NCI-H460 (cell line): Measurements from ENCODE around the gene PRSS21. TPM values are rescaled to one million over a fixed set of nuclear protein-coding genes. Genes with fewer than 3 reads are reported as not detected.

Source experiments
- DNase-seq: peaks from one replicate; pipeline ENCODE4 v3.0.0-alpha.2; 2016; ENCODE audit warnings: low read depth; ENCODE audit errors: extremely low read depth
- total RNA-seq: library from RNA; depleted of rRNA; stranded (reverse); fragments of >200 nt; shearing (Covaris generic); gene quantifications from 2 replicates; pipeline ENCODE4 v1.2.3, GENCODE V29; 2014

The PRSS21 gene
- total RNA-seq, 1 experiment from 2014 or later: not detected

DNA sequence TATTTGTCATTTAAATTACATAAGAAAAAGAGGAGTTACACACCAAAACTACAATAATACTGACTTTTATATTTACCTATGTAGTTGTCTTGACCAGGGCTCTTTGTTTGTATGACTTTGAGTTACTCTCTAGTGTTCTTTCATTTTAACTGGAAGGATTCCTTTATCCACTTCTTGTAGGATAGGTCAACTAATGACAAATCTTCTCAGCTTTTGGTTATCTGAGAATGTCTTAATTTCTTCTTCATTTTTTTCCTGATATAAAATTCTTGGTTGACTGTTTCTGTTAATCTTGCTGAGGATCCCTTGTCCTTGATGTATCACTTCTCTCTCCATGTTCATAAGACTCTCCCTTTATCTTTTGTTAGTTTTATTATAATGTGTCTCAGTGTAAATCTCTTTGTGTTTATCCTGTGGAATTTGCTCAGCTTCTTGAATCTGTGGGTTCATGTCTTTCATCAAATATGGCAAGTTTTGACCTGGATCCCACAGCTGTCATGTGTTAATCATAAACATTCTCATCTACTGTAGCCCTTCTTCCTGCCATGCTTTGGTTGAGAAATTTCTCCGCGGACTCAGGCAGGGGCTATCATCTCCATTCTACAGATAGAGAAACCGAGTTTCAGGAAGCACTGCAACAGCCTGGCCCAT, 13.4 kb upstream of the PRSS21 start:
- DNase-seq: no peak

DNA sequence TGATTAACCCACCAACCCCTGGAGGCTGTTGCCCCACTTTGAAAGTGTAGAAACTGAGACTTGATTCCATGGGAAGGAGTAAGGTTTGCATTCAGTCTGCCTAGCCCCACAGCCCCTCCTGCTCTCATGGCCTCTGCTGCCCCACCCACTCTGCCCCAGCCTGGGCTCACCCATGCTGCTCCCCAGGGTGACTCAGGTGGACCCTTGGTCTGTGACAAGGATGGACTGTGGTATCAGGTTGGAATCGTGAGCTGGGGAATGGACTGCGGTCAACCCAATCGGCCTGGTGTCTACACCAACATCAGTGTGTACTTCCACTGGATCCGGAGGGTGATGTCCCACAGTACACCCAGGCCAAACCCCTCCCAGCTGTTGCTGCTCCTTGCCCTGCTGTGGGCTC, 12.3 kb upstream of the PRSS21 start:
- no peak for DNase-seq

DNA sequence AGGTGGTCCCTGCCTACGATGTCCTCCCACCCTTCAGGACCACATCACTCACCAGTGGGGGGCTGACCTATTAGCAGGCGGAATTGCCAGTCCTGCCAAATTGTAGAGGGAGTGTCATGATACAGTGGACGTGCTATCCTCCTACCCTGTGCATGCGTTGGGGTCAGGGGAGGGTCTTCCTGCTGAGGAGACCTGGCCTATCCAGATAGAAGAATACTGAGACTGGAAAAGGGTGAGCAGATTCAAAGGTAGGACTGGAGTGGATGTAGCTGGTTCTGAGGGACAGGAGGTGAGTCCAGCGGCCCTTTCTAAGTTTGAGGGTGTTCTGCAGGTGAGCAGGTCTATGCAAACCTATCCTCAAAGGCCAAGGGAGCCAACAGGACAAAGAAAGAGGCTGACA, 10.8 kb upstream of the PRSS21 start:
- DNase-seq: no peak

DNA sequence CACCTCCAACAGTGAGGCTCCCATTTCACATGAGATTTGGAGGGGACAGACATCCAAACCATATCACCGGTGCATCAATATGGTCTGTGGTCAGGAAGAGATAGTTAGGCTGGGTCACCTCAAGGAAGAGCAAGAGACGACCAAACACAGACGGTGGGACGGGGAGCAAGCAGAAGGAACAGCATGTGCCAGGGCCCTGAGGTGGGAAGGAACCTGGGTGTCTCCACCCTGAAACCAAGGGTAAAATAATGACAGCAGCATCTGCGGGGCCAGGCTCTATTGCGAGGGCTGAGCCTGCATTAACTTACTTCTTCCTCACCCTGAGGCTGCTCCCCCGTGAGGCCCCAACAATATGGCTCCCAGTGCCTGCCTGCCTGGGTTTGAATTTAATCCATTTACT, 8.9 kb upstream of the PRSS21 start:
- DNase-seq: no peak

DNA sequence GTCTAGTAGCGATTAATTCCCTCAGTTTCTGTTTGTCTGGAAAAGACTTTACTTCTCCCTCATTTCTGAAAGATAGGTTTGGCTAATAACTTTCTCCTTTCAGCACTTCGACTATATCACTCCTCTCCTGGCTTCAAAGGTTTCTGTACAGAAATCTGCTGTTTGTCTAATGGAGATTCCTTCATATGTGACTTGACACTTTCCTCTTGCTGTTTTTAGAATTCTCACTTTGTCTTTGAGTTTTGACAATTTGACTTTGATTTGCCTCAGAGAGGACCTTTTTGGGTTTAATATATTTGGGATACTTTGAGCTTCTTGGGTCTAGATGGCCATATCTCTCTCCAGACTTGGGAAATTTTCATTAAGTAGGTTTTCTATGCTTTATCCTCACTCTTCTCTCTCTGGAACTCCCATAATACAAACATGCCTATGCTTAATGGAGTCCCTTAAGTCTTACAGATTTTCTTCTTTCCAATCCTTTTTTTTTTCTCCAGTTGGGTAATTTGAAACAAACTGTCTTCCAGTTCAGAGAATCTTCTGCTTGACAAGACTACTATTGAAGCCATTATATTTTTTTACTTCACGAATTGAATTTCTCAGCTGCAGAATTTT, 7.8 kb upstream of the PRSS21 start:
- no peak for DNase-seq

DNA sequence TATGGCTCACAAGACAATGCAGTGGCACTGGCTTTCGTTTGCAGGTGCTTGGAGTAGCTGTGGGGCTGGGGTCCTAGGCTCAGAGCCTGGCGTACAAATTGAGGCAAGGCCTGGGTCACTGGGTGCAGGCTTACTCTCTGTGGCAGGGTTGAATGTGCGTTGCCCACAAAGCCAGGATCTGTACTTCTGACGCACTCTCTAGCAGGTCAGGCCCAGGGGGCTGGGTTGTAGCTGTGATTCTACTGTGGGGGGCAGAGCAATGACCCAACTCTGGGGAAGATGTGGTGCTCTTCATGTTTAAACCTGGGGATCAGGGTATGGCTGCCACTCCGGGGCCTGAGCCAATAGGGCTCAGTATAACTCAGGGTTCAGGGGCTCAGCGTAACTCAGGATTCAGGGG, 6.4 kb upstream of the PRSS21 start:
- no peak for DNase-seq

DNA sequence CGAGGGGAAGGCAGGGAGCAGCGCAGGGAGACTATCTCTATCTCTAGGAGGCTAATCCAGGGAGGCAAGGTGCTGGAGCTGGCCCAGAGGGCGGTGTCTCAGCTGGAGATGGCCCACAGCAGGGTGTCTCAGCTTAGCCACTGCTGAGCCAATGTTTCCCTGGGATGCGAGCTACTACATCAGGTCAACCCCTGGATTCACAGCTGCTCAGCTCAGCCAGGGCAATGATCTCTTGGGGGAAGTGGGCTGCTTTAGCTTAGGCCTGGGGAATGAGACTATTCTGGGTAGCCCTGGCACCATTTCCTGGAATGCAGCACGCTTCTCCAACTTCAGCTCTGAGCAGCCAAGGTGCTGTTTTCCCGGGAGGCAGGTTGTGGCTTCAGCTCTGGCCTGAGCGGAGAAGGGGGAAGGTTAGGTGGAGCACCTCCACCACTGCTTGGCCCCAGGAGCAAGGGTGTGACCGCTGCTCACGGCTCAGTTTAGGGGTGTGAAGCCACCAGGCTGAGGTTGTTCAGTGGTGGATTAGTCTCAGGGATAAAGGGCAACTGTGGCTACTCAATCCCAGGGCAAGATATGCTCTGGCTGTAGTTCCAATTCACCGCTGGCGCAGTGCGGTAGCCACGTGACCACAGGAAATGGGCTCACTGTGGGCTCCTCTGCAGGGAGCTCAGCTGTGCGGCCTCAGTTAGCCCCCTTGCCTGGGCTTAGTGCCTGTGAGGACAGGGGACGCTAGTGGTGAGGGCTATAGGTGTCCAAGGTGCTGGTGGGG, 5.2 kb upstream of the PRSS21 start:
- DNase-seq: no peak

DNA sequence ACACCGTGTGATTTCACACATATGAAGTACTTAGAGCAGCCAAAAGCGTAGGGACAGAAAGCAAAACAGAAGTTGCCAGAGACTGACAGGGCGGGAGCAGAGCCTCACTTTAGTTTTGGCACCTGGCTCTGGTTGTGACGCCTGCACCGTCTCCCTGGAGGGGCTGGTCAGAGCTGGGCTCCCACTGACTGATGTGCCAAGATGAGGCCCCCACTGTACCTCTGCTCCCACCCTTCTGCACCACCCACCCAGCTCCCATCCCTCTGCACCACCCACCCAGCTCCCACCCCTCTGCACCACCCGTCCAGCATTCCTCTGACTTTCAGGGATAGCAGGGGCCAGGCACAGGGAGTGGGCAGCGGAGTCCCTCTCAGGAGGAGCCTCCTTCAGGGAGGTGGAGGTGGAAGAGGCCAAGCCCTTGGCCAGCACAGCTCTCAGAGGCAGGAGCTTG, 3.2 kb upstream of the PRSS21 start:
- DNase-seq: no peak

DNA sequence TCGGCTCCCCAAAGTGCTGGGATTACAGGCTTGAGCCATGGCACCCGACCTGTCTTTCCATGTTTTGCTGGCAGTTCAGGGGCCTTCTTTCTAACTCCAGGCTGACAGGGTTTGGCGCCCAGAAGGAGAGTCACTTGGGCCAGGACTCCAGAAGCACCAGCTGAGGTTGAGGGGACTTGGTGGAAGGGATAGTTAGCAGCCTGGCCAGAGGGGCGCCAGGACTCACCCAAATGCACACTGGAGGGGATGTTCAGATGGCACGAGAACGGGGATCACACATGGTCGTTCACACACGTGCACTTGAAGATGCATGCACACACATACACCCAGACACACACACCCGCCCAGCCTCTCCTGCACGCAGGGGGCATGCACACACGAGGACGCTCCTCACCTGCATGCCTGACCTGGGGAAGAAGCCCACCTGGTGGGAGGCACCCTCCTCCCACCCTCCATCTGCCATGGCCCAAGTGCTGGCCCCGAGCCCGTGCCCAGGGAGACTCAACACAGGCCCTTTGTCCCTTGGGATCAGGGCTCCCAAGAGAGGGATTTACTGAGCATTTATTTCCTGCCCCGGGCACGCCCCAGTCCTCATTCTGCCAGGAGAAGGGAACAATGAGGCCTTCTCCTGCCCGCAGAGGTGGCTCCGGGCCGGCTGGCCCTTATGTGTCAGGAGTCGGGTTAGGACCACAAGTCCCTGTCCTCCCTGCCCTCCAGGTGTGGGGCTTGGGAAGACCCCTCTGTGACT, 2.3 kb upstream of the PRSS21 start:
- DNase-seq: no peak

DNA sequence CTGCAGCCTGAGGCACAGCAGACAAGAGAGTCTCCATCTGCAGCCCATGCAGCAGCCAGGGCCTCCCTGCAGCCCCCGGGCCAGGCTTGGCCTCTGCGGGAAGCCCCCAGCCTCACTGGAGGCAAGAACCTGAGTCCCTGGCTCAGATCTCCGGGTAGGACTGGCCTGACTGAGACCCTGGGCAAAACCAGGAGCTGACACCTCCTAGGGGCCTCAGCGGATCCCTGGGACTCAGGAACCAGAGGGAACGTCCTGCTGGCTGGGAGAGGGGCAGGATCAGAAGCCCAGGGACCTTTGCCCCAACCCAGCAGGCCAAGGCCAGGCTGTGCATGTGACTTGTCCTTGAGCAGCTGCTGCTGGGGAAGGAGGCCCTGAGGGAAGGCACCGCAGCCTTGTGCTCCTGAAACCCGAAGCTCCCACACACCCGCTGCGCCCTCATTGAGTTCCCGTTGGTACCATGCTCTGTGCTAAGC, 1.7 kb upstream of the PRSS21 start:
- no peak for DNase-seq

DNA sequence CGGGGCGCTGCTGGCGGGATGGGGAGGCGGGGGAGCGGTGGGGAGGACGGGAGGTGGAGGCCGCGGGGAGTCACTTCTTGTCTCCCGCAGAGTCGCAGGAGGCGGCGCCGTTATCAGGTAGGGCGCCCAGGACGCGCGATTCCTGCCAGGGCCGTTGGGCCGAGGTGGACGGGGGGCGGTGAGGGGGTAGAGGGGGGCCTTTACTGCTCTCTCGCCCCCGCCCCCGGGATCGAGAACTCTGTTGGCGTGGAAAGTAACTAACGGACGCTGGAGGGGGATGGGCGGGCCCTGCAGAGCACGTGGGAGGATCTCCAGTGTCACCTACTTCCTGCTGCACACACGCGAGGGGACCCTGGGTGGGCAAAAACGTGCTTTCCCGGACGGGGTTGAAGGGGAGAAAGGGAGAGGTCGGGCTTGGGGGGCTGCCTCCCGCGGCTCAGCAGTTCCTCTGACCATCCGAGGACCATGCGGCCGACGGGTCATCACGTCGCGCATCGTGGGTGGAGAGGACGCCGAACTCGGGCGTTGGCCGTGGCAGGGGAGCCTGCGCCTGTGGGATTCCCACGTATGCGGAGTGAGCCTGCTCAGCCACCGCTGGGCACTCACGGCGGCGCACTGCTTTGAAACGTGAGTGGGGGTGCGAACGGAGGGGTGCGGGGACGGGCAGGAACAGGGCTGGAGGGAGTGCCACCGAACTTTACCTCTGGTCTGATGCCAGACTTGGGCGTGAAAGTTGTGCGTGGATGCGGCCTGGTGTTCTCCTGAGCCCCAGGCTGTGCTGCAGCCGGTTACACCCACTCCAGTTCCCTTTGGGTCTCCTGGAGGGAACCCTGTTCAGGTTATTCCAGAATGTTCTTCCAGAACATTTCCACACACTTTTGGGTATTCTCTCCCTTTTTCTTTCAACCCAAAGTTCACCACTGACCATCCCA, 569 bp downstream of the PRSS21 start:
- DNase-seq: no peak

DNA sequence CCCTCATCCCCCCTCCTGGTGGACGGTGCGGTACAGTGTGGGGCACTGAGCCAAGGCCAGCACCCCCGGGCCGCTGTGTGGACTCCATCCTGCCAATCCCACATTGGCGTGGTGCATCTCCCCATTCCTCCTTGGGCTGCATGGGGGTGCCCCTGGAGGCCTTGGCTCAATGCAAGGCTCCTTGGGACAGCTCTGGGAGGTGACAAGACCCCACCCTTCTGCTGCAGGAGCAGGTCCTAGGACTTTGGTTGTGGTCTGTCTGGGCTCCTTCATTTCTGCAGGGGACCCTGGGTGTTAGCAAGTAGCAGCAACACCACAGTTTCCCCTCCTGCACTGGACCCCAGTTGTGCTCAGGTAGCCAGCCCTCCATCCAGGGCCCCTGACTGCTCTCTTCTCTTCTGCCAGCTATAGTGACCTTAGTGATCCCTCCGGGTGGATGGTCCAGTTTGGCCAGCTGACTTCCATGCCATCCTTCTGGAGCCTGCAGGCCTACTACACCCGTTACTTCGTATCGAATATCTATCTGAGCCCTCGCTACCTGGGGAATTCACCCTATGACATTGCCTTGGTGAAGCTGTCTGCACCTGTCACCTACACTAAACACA, 1.3 kb downstream of the PRSS21 start:
- DNase-seq: no peak

DNA sequence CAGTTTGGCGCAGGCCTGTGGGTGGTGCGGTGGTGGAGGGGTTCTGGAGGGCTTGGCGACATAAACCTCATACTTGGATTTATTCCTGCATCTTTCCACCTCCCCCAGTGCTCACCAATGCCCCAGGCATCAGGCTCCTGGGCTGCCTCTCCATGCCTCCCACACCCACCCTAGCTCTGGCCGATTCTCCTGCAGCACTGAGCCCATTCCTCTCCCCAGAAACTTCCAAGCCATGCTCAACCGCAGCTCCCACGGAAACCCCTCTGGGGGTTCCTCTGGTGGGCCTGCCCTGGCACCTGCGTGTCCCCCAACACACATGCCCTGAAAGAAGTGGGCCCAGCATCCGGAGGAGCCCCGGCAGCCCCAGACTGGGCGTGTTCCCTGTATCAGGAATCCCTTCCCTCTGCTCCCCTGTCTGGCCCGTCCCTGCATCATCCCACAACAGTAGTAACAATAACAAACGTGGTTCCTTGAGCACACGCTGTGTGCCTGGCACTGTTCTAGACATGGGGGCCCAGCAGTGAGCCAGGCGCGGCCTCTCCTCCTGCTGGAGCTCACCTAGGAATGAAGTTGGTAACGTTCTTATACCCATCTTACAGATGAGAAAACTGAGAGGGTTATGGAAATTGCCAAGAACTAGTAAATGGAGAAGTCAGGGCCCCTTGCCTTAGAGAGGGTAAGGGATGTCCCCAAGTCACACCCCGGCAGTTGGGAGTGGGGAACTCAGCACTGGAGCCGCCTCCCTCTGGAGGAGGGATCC, 2.3 kb downstream of the PRSS21 start:
- no peak for DNase-seq

DNA sequence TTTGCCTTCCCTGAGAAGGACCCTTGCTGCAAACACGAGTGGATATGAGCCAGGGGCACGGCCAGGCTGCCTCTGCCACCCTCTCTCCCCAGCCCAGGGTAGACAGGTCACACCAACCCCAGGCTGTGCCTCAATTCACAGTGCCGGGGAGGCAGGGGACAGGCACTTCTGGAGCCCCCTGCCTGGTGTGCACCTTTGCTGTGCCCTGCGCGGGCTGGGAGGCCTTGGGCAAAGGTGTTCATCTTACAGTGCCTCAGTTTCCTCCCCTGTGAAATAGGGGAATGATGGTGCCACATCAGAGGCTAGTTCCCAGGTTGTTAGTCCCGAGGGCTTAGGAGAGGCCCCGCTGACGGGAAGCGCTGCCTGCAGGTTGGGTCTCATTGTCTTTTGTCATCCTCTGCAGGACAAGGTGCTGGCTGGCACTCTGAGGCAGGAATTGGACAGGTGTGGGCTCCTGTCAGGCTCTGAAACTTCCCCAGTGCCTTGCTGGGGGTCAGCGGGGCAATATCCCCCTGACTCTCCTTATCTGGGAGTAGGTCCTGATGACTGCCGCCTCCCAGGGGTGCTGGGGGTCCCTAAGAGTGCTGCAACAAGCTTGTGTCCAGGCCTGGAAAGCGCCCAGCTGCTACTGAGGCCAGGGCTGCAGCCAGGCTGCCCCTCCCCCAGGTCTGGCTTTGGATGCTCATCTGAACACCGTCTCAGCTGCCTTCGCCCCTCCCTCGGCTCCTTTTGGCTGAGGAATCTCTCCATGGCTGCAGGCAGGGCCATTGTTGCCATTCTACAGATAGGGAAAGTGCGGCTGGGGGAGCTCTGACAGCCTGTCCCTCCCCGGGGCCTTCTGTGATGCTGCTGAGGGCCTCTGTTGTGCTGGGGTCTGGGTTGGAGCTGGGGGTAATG, 3.1 kb downstream of the PRSS21 start:
- no peak for DNase-seq

DNA sequence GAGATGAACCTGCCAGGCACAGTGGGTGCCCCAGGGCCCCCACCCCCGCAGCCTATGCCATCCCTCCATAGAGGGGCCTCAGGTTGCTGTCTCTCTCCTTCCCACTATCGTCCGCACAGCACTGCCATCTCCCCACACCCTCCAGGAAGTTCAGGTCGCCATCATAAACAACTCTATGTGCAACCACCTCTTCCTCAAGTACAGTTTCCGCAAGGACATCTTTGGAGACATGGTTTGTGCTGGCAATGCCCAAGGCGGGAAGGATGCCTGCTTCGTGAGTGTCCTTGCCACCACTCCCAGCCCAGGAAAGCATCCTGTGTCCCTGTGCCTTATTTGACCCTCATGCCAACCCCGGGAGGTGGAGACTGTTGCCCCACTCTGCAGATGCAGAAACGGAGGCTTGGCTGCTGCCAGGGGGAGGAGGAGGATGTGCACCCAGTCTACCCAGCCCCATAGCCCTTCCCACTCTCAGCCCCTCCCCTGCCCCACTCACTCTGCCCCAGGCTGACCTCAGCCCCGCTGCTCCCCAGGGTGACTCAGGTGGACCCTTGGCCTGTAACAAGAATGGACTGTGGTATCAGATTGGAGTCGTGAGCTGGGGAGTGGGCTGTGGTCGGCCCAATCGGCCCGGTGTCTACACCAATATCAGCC, 3.9 kb downstream of the PRSS21 start:
- no peak for DNase-seq

DNA sequence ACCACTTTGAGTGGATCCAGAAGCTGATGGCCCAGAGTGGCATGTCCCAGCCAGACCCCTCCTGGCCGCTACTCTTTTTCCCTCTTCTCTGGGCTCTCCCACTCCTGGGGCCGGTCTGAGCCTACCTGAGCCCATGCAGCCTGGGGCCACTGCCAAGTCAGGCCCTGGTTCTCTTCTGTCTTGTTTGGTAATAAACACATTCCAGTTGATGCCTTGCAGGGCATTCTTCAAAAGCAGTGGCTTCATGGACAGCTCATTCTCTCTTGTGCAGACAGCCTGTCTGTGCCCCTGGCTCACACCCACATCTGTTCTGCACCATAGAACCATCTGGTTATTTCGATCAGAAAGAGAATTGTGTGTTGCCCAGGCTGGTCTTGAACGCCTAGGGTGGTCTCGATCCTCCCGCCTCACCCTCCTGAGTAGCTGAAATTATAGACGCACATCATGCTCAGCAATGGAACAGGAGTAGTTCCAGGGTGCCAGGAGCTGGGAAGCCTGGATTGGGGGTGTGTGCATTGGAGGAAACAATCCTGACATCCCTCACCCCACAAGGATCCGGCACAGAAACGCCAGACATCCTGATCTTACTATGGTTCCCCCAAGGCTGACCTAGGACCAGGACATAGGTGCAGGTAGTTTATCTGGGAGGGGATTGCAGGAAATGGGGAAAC, 4.6 kb downstream of the PRSS21 start:
- DNase-seq: no peak

DNA sequence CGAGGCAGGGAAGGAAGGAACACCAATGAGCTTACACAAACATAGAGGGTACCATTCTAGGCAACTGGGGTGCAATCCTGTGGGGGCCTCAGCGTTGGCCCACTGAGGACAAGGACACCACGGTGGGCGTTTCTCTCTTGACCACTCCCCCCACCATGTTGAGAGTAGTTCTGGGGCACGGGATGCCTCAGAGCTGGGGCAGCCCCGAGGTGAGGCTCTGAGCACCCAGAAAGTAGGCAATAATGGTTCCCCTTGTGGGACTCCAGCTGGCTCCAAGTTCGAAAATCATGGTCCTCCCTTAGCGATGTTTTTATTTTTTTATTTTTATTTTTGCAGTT, 5.1 kb downstream of the PRSS21 start:
- DNase-seq: no peak
